GM20431 (cell line): Measurements from ENCODE around the gene LRRC46.

Experiments
- in situ Hi-C: fragments of 300-500 bp; cut with MseI, MboI; formaldehyde crosslinking; loops from one replicate; pipeline ENCODE4 v1.15.0; 2020; ENCODE audit warnings: low sequenced_read_pairs; ENCODE audit not compliant: unreplicated experiment

LRRC46 gene

GRCh38 chr17:47808830-47809480, 22.5 kb upstream of the LRRC46 start:
- in situ Hi-C loops: no loop called here

- in situ Hi-C loops: no loop called here
Observed at GRCh38 chr17:47810200-47810821, 21.2 kb upstream of the LRRC46 start.

DNA sequence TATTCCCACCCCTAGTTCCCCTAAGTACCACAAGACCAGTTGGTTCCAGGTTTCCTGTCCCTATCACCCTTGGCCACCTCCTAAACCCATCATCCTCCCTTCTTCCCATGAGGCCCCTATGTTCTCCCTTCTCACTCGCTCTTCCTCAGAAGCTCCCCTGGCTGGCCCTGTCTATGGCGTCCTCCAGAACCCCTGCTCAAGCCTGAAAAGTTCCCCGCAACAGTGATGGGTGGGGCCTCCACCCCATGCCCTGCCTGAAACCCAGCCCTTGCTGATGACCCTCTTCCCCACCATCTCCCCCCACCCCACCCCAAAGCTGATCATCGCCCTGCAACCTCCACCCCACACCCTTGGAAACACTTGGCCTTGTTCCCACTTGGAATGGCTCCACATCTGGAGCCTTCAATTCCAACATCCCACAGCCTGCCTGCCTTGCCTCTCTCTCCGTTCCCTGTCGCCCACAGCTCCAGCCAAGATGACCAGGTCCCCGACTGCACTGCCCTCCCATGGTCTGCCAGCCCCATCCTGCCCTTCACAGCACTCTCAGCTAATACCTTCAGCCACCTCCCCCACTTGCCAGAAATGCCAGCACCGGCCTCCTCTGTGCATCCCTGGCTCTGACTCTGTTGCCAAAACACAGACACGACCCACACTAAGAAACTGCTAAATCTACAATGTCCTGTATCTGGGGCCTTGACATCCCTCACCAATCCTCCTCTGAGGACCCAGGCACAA, 20.4 kb upstream of the LRRC46 start:
- in situ Hi-C loops: no loop called here

DNA sequence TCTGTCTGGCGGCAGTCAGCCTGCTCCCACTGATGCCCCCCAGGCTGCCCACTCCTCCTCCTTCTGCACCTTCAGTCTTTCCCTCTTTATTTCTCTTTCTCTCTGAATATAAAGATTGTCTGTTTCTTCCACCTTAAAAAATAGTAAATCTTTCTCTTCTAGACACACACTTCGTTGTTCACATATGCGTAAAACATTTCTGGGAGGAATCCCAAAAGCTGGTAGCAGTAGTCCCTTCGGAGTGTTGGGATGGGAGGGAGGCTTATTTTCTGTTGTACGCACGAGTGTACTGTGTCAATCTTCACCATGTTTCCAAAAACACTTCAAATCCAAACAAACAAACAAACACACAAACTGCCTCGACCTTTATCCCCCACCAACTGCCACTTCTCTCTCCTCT, 19.8 kb upstream of the LRRC46 start:
- in situ Hi-C loops: no loop called here

- in situ Hi-C loops: no loop called here
Observed at GRCh38 chr17:47812146-47812920, 19.1 kb upstream of the LRRC46 start.

- in situ Hi-C loops: no loop called here
Observed at GRCh38 chr17:47813077-47813476, 18.4 kb upstream of the LRRC46 start.

DNA sequence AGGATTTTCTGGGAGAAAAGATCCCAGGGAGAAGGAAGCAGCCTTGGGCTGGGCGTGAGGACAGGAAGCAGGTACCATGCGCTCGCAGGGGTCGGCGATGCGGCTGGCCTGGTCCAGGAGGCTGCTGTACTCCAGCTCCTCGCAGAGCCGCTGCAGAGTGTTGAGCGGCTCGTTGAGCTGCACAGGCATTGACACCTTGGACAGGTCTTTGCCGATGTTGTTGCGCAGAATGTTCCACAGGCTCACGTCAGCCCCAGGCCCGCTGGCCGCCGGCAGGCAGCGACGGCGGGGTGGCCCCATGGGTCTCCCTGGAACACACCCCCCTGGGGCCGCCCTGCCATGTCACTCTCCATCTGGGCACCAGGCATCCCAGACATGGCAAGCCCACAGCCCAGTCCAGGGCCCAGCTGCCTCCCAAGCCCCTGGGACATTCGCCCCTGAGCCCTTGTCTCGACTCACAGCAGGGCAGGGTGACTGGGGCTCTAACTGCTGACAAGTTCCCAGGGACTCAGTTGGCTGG, 17.9 kb upstream of the LRRC46 start:
- in situ Hi-C loops: no loop called here

DNA sequence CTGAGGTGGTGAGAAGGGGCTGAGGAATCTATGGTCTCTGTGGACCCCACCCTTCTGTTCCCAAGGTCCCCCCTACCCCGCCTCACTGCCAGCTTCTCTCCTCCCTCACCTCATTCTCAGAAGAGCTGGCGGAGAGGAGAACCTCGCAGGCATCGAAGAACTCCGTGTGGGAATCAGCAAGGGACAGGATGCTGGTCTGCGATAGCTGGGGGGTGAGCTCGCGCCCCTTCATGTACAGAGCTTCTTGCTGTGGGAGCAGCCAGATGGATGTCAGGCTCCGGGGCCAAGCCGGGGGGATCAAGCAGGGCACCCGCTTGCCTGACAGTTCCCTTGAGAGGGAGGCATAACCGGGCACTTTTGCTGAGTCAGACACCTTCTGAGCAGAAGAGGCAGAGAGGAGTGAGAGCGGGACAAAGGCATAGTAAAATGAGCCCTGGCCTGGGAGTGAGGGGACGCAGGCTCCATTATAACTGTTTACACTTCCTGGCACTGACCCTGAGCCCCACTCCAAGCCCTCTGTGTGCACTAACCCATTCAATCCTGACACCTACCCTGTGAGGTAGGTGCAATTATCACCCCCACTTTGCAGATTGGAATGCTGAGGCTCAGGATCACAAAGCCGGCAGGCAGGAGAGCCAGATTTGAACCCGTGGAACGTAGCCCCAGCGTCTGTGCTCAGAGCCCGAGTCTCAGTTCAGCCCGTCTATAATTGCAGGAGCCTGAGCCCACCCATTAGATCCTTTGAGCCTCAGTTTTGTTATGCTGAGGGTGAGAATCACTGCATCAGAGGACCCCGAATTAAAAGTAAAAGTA, 16.2 kb upstream of the LRRC46 start:
- in situ Hi-C loops: no loop called here

DNA sequence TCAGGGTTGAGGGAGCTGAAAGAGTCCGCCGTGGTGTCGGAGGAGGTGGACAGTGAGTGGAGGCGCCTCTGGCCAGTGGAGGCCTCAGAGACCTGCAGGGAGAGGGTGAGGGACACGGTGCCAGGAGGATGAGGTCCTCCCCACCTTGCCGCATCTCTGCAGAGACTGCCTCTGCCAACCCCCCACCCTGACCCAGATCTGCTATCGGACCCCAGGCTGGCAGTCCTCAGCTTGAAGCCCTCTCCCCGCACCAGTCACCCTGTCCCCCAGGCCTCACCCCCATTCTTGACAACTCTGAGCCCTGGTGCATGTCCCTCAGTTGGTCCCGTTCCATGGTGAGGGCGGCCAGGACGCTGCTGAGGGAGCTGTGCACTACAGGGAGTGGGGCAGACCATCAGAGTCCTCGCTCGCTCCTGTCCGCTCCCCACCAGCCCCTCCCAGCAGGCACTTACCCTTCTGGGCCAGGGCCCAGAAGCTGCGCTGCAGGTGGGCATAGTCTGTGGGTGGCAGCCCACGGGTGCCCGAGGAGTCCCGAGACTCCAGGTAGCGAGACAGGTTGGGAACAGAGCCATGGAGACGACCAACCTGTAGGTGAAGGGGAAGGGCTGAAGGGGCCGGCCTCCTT, 15.2 kb upstream of the LRRC46 start:
- in situ Hi-C loops: no loop called here

- in situ Hi-C loops: no loop called here
Observed at GRCh38 chr17:47816947-47817346, 14.5 kb upstream of the LRRC46 start.

DNA sequence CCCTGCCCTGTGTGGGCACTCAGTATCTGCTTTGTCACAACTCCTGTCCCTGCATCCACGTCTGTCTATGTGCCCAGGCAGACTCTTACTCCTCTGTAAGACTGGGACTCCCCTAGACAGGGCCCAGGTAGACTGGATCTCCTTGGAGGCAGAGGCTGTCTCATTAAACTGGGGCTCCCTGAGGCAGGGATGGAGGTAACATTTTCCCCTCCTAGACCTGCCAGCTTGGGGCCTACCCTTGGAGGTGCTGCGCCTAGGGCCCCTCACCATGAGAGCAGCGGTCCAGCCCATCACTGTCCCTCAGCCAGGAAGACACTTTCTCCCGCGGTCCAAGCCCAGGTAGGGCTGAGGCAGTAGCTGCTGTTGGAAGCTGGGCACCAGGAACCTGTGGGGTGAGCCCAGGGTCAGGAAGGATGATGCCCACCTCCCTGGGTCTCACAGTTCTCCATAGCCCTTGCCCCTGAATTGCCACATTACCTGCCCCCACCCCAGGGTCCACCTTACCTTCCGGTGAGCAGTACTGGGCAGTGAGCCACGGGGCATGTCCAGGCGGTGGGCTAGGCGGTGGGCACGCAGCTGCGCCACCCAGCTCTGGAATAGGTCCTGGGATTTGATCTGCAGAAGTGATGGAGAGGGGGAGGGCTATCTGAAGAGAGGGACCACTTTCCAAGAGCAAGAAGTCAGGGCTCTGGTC, 13.3 kb upstream of the LRRC46 start:
- in situ Hi-C loops: no loop called here

GRCh38 chr17:47819475-47819874, 12.0 kb upstream of the LRRC46 start:
- in situ Hi-C loops: no loop called here

GRCh38 chr17:47820033-47820789, 11.3 kb upstream of the LRRC46 start:
- in situ Hi-C loops: no loop called here

GRCh38 chr17:47821031-47821423, 10.4 kb upstream of the LRRC46 start:
- in situ Hi-C loops: no loop called here

GRCh38 chr17:47821424-47822391, 9.8 kb upstream of the LRRC46 start, which contains the start of gene OSBPL7:
Gene OSBPL7, minus strand, starts transcription at chr17:47821794. Its CDS starts 1,516 bp downstream, at chr17:47820278.
- in situ Hi-C loops: no loop called here

- in situ Hi-C loops: no loop called here
Observed at GRCh38 chr17:47822785-47823184, 8.7 kb upstream of the LRRC46 start.

- in situ Hi-C loops: no loop called here
Observed at GRCh38 chr17:47823519-47823918, 8.0 kb upstream of the LRRC46 start.
